SK-N-MC (cell line): ENCODE measurements around the gene ITPKB.

Experiments
- EZH2 ChIP-seq: fragments of 200-600 bp; sonication (generic); IDR thresholded peaks from one replicate; pipeline ENCODE4 v1.6.1; 2017; ENCODE audit warnings: antibody characterized with exemption
- FOXP2 ChIP-seq: optimal IDR thresholded peaks from 2 replicates; pipeline ENCODE3; 2011; ENCODE audit warnings: mild to moderate bottlenecking, moderate library complexity; ENCODE audit not compliant: insufficient read depth; ENCODE audit errors: extremely low read length, control extremely low read depth

DNA sequence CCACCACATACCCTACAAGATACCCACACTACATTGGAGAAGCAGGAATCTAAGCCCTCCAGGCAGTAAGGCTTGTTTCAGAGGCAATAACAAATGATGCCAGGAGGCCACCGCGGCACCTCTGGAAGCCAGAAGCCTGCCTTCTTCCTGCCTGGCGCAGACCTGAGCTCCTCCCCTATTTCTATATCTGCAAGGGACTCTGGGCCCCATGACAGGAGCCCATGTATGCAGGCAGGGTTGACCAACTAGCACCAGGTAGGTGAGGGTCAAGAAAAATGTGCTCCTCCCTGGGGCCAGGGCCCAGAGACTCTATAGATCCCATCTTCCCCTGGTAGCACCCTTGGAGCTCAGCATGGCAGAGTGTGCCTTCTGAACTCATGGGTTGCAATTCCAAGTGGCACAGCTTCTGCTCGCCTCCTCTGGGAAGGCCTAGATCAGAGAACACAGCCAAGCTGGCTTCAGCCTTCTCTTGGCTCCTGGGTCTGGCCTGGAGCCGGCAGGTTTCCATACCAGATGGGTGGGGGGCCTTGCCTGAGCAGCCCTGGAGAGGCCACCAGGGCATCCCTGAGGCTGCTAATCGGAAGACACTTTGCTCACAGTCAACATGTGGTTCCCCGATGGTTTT lies 105.4 kb downstream of the ITPKB start:
- TF ChIP-seq EZH2 (no peak), FOXP2 (no peak)
